HG03432 (cell line): ENCODE results near the gene CORO2B.

Experiments used
- ATAC-seq: cut with Tn5 transposase; IDR thresholded peaks from one replicate; pipeline ENCODE4 v1.9.1; 2021; ENCODE audit warnings: mild to moderate bottlenecking, moderate library complexity; ENCODE audit not compliant: unreplicated experiment

The CORO2B gene

DNA sequence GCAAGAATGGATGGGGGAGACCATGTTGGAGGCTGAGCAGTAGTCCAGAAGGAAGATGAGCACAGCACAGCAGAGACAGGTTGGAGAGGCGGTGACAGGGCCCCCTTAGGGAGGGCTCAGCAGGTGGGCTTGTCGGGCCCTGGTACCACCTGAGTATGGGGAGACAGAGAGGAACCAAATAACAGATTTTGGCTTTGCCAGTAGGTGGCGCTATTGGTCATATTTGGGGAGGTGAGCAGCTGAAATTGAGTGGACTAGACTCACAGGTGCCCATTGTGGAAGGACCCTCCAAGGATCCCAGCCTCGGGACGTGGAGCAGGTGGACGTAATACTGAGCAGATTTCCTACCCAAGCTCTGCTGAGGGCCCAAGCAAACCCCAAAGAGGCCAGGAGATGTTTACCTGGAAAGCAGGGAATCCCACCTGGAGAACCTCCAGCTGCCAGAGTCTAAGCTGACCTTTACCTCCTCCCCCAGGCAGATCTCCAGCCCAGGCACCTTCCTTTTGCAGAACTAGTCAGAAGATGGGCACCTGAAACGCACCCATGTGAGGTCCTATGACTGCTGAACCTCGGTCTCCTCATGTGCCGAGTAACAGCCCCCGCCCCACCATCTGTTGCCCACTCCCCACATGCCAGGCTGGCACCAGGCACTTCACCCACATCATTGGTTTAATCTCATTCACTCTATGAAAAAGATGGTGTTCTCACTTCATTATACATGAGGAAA lies 24.6 kb upstream of the CORO2B start:
- no peak for ATAC-seq

DNA sequence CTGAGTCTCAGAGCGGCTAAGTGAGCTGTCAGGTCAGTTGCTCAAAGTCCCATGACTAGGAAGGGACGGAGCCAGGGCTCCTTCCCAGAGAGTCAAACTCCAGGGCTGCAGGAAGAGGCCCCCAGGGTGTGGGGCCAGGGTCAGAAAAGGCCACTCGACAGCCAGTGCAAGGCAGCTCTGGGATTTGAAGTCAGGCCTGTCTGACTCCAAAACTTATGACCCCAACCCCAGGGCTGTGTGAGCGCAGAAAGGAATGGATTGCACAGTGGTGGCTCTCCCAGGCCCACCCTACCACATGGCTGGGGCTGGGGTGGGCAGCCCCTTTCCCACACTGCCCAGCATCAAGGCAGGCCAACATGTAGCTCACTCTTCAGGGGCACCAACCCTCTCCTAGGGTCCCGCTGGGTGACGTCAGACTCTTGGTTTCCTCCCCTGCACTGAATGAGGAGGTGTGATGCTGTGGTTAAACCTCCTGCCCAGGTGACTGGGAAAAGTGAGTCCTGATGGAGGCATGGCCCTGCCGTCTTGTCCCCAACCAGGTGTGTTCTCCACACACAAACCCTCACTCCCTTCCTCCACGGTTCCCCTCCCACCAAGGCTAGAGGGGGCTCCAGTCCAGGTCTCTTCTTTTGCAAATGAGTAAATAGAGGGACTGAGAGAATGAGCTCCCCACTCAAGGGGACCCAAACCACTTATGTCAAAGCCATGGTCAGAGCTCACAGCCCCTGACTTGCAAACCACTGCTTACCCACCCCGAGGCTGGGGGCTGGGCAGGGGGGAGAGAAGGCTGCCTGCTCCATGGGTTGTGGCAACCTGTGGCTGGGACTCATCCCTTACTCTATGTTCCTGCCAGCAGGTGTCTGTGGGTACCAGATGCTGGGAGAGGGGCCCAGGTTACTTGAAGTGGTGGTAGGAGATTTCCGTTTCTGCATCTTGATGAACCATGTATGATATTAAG lies 23.8 kb upstream of the CORO2B start:
- no peak for ATAC-seq

DNA sequence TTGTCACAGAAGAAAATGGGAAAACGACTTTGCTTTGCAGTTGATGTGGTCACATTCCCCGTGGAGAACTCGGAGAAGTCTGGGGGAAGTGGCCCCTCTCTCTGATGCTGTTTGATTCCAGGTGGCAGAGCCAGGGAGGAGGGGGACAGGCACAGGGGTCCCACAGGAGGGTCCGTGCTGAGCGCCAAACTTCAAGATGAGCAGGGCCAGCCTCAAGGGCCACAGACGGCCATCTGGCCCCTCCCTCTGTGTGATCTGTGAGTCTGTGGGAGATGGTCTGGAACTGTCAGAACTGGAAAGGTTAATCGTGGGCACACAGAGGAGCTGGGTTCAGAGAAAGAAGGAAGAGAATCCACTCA lies 23.1 kb upstream of the CORO2B start:
- ATAC-seq = no peak

DNA sequence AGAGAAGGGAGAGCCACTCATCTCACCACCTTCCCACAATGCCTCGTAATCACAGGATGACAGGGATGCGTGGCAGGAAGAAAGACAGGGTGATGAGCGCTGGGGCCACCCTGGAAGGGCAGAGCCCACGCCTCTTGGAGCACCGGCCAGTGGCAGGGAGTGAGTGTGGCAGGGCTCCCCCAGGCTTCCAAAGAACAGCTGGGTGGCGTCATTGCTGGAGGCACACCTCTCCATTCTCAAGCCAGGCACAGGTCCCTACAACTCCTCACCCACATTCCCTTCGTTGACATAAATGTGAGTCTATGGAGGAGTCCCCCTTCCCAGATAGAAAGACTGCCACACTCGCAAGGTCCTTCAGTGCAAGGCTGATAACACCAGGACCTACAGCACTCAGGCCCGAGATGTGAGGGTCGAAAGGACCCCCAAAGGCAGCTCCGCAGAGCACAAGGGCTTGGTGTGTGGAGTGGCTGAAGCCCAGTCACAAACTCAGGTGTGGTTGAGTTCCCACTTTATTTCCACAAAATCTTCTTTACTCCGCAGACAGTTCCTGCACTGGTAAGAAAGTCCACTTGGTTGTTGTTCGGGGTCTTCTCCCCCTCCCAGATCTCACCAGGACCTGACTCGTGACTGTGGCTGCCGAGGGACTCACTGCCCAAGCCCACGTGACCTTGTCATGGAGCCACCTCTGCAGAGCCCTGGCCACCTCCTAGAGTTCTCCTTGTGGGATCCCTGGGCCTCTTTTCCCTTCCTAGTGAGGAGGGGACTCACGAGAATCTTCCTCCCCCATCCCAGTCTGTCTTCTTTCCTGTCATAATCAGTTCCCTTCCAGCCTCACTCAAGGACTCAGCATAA lies 22.4 kb upstream of the CORO2B start:
- no peak for ATAC-seq

DNA sequence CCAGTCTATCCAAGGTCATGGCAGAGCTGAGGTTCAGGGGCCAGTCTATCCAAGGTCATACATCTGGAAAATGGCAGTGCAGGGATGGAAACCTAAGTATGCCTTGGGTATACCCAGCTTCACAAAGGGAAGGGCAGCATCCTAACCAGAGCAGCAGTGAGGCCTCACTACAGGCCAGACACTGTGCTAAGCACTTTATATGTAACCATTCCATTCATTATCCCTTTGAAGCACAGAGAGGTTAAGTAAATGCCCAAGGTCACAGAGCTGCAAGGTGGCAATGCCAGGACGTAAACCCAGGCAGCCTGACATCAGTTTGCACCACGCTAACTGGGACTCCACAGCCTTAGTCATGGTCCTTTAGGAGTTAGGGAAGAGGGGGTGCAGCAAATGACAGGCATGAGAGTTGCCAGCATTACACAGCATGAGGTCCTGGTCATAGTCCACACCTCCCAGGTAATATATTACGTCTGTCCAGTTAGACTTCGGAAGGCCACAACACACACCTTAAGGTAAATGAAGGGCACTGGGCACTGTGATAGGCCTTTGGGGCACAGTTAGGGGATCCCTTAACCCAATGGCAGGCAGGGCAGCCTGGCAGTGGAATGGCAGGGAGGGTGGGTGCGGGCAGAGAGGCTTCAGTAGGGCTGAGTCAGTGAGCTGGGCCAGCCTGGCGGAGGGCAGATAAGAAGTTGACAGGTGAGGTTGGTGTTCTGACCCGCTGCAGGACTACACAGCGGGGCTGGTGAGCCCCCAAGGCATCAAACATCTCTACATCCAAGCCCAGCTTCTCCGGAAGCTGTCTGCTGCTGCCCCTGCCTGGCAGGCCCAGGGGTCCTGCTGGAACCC lies 21.1 kb upstream of the CORO2B start:
- ATAC-seq = no peak

DNA sequence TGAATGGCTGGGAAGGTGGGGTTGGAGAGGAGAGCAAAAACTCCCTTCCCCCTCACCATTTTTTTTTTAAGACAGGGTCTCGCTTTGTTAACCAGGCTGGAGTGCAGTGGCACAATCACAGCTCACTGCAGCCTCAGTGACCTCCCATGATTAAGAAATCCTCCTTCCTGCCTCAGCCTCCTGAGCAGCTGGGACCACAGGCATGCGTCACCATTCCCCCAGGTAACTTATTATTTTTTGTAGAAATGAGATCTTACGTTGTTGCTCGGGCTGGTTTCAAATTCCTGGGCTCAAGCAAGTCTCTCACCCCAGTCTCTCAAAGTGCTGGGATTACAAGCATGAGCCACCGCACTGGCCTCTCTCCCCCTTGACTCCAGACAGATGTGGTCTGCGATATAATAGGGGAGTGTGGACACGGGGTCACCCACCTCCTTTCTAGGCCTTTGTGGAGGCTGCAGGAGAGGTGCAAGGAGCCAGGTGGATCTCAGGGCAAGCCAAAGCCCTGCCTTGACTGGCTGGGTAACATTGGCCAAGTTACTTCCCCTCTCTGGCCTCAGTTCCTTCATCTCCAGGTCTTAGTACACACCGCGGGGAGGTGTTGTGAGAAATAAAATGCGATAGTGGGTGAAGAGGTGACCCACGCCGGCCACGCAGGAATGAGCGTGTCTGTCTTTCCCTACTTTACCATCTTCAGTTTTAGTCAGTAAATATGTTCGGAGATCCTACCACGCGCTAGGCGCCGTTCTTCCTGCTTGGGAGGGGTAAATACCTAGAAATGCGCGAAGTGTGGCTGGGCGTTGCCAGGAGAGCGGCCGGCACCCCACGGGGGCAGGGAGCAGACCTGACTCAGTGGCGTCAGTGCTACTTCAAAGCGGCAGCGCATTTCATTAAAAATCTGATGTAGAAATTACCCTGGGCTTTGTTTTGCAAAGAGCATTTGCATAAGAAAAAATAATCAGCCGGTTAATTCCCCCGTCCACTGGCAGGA lies 20.2 kb upstream of the CORO2B start:
- ATAC-seq = no peak

DNA sequence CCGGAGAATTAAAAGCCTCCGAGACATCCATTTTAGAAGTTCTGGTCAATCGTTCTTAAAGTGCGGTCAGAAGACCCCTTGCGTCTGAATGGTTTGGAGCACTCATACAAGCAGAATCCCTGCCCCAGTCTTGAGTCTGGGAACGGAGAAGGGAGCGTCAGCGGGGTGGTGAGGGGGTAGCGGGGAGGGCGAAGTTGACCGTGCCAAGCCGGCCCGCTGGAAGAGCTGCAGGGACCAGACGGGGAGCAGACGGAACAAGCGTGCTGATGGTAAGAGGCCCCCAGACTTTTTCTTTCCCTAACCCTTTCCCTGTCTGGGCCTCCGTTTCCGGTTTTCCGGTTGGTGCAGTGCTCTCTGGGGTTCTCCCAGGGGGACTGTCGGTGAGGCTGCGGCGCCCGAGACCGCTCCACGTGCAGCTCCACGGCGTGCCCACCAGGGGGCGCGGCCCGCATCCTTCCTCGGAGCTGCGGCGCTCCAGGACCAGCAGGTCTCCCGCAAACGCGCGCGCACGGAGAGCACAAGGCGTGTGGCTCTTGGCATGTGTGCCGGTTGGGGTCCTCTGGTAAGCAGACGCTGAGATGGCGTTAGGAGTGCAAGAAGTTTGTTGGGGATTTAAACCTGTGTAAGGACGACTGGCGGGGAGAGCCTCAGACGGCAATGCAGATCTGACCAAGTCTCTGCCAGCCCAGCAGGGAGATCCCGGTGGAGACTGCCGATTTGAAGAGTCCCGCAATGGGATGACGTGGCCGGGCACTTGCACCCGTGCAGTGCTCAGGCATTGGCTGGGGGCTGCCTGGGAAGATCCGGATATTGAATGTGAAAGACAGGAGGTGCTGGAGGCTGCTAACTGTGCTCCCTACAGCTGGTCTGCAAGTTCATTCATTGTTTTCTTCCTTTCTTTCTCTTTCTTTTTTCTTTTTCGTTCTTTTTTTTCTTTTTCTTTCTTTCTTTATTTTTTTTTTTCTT lies 19.2 kb upstream of the CORO2B start:
- peak; percentile 72 for ATAC-seq

DNA sequence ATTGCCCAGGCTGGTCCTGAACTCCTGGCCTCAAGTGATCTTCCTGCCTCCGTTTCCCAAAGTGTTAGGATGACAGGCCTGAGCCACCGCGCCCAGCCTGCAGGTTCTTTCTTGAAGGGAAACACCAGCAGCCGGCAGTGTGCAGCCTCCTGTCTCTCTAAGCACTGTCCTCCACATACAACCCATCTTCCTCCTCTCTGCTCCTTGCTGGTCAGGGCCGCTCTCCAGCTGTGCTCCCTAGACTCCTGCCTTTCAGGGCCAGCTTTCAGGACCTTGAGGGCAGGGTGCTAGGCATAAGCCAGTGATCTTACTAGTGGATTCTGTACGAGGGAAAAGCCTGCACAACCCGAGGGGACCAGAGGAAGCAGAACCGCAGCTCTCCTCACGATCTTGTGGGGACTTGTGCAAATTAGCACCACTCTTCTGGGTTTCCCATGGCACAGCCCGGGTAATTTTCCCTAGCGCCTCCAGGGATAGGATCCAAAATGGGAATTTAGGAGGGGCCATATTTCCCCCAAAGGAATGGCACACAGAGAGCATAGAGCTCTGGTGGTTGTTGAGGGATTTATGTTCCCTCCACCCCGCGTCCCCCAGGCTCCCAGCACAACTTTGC lies 18.2 kb upstream of the CORO2B start:
- ATAC-seq = no peak

DNA sequence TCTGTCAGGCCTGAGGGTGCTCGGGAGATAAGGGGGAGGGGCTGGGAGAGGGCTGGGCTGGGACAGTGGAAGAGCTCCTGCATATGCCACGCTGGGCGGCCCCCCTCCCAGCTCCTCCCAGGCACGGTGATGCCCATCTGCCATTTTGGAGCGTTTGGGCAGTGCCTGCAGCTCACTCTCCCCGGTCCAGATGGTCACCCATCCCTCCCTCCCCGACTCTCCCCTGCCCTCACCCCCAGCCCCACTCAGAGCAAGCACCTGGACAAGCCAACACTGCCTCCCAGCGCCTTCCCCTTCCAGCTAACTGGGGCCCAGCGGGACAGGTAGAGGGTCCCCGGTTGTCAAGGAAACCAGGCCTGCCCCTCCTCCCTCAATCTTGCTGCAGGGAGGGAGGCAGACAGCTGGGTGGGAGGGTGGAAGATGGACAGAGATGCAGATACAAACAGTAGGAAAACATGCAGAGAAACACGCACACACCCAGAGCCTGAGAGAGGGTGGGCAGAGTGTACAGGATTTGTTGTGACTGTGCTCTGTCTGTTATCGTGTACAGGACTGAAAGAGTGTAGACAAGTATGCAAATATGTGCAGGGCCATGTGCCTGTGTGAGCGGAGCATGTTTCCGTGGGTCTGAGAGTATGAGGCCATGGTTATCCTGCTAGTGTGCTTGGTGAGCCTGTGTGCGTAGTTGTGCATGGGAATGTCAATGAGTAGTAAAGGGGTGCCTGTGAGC lies 17.5 kb upstream of the CORO2B start:
- ATAC-seq = no peak

DNA sequence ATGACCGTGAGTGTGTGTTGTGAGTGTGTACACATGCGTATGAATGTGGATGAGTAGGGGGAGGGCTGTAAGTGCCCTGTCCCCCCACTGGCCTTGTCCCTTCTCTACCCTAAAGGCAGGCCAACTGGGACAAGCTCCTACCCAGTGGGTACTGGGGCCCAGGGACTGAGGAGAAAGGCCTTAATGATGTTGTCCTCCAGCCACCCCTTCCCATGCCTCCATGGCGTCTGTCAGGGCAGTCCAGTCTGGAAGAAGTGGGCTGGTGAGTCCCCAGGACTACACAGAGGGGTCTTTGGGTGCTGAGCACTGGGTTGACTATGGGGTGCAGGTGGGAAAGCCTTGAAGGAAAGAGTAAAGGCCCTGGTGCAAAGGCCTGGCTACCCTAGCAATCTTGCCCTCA lies 16.9 kb upstream of the CORO2B start:
- no peak for ATAC-seq

DNA sequence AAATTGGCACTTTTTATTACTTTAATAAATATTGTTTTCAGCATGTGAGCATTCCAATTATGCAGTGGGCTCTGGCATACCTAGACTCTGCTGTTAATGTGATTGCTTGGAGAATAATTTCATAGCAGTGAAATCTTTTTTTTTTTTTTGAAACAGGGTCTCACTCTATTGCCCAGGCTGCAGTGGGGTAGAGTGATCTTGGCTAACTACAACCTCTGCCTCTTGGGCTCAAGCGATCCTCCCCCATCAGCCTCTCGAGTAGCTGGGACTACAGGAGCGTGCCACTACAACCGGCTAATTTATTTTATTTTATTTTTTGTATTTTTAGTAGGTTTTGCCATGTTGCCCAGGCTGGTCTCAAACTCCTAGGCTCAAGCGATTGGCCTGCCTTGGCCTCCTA lies 14.6 kb upstream of the CORO2B start:
- no peak for ATAC-seq

DNA sequence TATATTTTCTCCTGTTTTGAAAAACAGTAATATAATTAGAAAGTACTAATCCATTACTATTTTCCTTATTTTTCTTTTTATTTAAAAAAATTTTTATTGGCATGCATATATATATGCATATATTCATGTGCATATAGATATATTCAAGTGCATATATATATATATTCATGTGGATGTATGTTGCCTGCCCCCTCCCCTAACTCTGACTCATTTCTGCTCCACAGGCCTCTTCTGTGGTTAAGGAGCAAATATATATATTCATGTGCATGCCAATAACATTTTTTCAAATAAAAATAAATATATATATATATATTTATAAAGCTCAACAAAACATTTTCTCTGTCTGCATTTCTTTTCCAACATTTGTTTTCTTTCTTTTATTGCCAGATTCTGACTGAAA lies 13.6 kb upstream of the CORO2B start:
- ATAC-seq = no peak

DNA sequence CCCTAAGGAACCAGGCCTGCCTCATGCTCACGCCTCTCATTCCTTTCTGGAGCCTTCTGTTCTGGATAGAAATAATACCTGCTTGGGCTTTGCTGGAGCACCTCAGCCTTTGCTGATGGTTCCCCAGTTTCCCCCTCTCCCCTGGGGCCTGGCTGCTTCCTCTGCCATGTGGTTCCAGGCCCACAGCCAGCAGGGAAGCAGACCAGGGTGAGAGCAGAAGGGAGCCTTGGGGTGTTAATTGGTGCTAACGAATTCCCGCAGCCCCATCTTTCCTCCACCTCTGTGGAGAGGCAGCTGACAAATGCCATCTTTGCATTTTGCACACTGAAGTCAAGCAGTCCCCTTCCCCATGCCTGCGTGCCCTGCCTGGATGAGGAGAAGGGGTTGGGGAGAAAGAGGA lies 13.1 kb upstream of the CORO2B start:
- no peak for ATAC-seq

DNA sequence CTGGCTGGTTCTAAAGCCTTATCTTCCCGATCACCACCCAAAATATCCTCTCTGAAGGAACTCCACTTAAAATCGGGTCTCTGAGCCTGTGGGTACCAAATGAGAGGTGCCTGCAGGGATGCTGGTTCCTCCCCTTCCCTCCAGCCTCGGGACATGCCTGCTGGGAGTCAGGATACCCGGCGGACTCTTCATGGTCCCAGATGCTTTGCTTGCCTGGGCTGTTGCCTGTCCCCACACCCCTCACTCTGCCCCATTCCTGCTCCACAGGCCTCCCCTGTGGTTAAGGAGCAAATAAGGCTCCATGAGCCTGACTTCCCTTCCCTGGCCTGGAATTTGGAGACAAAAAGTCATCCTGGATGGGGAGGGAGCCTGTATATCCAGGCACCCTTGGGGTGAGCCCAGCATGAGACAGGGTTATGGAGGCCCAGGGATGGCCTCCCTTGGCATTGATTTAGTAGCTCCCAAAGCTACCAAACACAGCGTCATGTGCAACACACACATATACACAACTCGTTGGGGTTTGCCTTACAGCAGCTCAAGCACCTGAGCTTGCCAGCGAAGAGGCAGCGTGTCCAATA lies 12.3 kb upstream of the CORO2B start:
- ATAC-seq = no peak

DNA sequence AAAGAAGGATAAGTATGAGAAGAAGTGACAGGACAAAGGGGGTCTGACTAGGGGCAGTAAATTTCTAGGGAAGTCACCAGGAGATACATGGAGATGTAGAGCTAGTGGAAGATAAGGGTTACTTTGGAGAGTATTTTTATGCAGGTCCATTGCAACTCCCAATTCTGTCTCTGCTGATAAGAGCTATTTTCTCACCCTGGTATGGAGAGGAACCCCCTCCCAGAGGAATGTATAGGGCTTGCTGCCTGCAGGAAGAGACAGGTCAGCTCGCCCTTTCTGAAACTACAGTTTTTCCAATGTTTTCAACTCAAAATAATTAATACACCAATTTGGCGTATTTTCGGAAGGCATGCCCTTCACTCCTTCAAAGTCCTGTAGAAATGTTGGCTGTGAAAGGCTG lies 11.4 kb upstream of the CORO2B start:
- ATAC-seq = no peak

DNA sequence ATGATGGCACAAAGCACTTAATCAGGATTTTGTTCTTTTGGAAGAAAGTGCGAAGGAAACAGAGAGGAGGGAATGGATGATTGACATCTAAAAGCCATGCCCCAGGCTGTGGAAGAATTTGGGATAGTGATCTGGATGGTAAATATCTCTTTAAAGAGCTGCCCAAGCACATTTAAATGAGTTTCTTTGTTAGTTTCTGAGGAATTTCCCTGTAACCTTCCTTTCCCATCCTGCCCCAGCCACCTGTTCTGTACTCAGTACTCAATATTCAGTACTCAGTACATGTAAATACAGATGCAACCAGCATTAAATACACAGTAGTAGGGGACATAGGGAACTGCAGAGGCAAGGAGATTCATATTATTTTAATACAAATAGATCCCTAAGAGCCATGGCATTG lies 7.8 kb upstream of the CORO2B start:
- no peak for ATAC-seq

DNA sequence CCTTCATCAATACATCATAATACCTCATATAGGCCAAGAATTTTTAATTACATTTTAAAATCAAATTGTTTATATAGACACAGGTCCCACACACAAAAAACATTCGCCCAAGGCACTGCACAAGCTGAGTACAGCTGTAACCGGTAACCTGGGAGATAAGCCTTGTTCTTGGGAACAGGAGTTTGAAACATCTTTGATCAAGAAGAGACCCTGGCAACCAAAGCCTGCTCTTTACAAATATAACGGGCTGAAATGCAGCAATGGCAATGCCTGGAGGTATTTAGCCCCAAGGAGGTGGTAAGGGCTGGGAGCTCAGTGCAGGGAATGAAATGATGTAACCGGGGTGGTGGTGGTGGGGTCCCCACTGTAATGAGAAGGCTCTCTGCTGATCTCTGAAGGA lies 7.2 kb upstream of the CORO2B start:
- no peak for ATAC-seq
